C4-2B (cell line): ENCODE data around the gene HSD17B11.

Experiments
- ZFX ChIP-seq: fragments of 450-650 bp; IDR thresholded peaks from 2 replicates; pipeline ENCODE4 v1.6.1; 2017
- TF ChIP-seq, protein P1 (sequence below): fragments of 450-650 bp; conservative IDR thresholded peaks from 2 replicates; pipeline ENCODE4 v1.5.1; 2017; ENCODE audit warnings: mild to moderate bottlenecking

DNA sequence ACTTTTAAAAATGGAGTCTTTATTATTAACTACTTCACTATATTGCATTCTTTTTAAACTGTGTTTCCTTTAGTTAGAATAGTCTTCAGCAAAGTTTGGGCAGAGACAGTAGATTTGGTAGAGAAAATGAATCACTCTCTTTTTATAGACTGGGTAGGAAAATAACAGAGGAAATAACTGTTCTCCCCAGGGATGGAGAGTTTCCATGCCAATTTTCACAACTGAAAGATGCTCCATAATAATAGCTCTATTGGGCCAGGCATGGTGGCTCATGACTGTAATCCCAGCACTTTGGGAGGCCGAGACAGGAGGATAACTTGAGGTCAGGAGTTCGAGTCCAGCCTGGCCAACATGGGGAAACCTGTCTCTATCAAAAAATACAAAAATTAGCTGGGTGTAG, 81.4 kb downstream of the HSD17B11 start:
- TF ChIP-seq, protein P1, sequence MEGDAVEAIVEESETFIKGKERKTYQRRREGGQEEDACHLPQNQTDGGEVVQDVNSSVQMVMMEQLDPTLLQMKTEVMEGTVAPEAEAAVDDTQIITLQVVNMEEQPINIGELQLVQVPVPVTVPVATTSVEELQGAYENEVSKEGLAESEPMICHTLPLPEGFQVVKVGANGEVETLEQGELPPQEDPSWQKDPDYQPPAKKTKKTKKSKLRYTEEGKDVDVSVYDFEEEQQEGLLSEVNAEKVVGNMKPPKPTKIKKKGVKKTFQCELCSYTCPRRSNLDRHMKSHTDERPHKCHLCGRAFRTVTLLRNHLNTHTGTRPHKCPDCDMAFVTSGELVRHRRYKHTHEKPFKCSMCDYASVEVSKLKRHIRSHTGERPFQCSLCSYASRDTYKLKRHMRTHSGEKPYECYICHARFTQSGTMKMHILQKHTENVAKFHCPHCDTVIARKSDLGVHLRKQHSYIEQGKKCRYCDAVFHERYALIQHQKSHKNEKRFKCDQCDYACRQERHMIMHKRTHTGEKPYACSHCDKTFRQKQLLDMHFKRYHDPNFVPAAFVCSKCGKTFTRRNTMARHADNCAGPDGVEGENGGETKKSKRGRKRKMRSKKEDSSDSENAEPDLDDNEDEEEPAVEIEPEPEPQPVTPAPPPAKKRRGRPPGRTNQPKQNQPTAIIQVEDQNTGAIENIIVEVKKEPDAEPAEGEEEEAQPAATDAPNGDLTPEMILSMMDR: no peak
- no peak for TF ChIP-seq ZFX
